Stimulated activated naive CD8-positive, alpha-beta T cell treated with anti-CD3 and anti-CD28 coated beads, Interleukin-15, Interleukin-2, amounts not matched to agents 100 U/mL and 50 U/mL, for 24 hours (primary cell): Measurements from ENCODE around the gene PCBP2.
A peak's percentile ranks its signal among the peaks of the same experiment; 100 is the strongest.
"Not testable (repeated sequence)": the region's sequence is repeated elsewhere in the genome, so short reads cannot be mapped to it uniquely, and the experiment has no call there.

Experiments
- ATAC-seq: fragments of 150-1000 bp; cut with Tn5 transposase; one replicate; pipeline ENCODE4 v1.10.0; 2021
- DNase-seq: peaks from one replicate; pipeline ENCODE4 v3.0.0; 2021

Gene PCBP2

GRCh38 chr12:53441040-53441833 is 10.7 kb upstream of the PCBP2 start, which contains the start of gene PRR13:
Gene PRR13 (plus strand): TSS chr12:53441734. CDS start chr12:53442715, 981 bp downstream.
- DNase-seq (peak; percentile 99), ATAC-seq (peak; percentile 100)

GRCh38 chr12:53443955-53444354 is 7.9 kb upstream of the PCBP2 start:
- ATAC-seq (no peak), DNase-seq (no peak)

- not testable (repeated sequence) for DNase-seq, ATAC-seq
Measured at GRCh38 chr12:53444593-53445325, 7.1 kb upstream of the PCBP2 start.

GRCh38 chr12:53450936-53451335 is 966 bp upstream of the PCBP2 start:
- no peak for DNase-seq
- ATAC-seq, result no peak

GRCh38 chr12:53452159-53453077 is 516 bp downstream of the PCBP2 start:
- DNase-seq, result peak; percentile 77
- peak; percentile 24 for ATAC-seq

- DNase-seq (no peak), ATAC-seq (no peak)
Measured at GRCh38 chr12:53453953-53454640, 2.2 kb downstream of the PCBP2 start.

GRCh38 chr12:53454707-53455106 is 2.8 kb downstream of the PCBP2 start:
- no peak for DNase-seq

GRCh38 chr12:53456654-53457366 is 4.9 kb downstream of the PCBP2 start:
- DNase-seq (no peak), ATAC-seq (no peak)

More at GRCh38 chr12:53454707-53455106, 2.8 kb downstream of the PCBP2 start:
- ATAC-seq, result no peak

- DNase-seq (no peak), ATAC-seq (no peak)
Measured at GRCh38 chr12:53459097-53459496, 7.2 kb downstream of the PCBP2 start.

- no peak for DNase-seq
- no peak for ATAC-seq
Measured at GRCh38 chr12:53461059-53461458, 9.2 kb downstream of the PCBP2 start.

- no peak for ATAC-seq
- DNase-seq, result no peak
Measured at GRCh38 chr12:53461591-53461990, 9.7 kb downstream of the PCBP2 start.

- ATAC-seq (no peak), DNase-seq (no peak)
Measured at GRCh38 chr12:53462935-53463334, 11.0 kb downstream of the PCBP2 start.

- no peak for DNase-seq
- no peak for ATAC-seq
Measured at GRCh38 chr12:53463802-53464560, 12.1 kb downstream of the PCBP2 start.

- ATAC-seq (no peak), DNase-seq (no peak)
Measured at GRCh38 chr12:53464685-53465418, 12.9 kb downstream of the PCBP2 start.

GRCh38 chr12:53465679-53466078 is 13.8 kb downstream of the PCBP2 start:
- ATAC-seq, result no peak
- DNase-seq, result no peak

- DNase-seq, result no peak
- ATAC-seq, result no peak
Measured at GRCh38 chr12:53466640-53467039, 14.7 kb downstream of the PCBP2 start.

- no peak for ATAC-seq
- no peak for DNase-seq
Measured at GRCh38 chr12:53467082-53467481, 15.2 kb downstream of the PCBP2 start.

GRCh38 chr12:53467880-53468279 is 16.0 kb downstream of the PCBP2 start:
- no peak for DNase-seq
- no peak for ATAC-seq

- DNase-seq, result no peak
- ATAC-seq, result no peak
Measured at GRCh38 chr12:53468282-53468681, 16.4 kb downstream of the PCBP2 start.
